HFF-Myc (cell line): ENCODE measurements around the gene MIPEP.

ENCODE experiments used
- DNase-seq: peaks from one replicate; pipeline ENCODE4 v3.0.0-alpha.2; 2011; ENCODE audit warnings: low read depth; ENCODE audit errors: extremely low read depth
- H3K4me3 ChIP-seq: replicated peaks from 2 replicates; pipeline ENCODE4 v1.5.1; 2011; ENCODE audit warnings: low read depth, mild to moderate bottlenecking, control low read depth, low read length
- TF ChIP-seq, protein P1 (sequence below): IDR thresholded peaks from 2 replicates; pipeline ENCODE4 v1.5.1; 2012; ENCODE audit warnings: mild to moderate bottlenecking, low read depth, low read length, control low read depth; ENCODE audit errors: missing control alignments

MIPEP gene

DNA sequence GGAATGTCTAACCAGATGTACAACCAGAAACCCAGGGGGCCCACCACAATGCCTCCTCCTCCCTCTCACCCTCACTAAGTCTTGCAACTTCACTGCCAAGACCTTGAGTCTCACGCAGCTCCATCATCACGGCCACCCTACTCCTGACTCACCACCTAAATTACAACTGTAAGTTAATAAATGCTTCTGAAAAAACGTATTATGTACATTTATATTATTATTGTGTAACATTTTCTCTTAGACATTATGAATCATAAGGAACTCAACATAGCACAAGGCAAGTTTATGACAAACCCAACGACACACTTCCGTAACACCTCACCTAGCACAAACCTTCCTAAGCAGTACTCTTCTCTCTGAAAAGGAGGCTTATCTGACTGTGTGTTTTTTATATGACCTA, 20.7 kb downstream of the MIPEP start:
- DNase-seq = no peak
- H3K4me3 ChIP-seq = no peak overlapping the region
- TF ChIP-seq, protein P1, sequence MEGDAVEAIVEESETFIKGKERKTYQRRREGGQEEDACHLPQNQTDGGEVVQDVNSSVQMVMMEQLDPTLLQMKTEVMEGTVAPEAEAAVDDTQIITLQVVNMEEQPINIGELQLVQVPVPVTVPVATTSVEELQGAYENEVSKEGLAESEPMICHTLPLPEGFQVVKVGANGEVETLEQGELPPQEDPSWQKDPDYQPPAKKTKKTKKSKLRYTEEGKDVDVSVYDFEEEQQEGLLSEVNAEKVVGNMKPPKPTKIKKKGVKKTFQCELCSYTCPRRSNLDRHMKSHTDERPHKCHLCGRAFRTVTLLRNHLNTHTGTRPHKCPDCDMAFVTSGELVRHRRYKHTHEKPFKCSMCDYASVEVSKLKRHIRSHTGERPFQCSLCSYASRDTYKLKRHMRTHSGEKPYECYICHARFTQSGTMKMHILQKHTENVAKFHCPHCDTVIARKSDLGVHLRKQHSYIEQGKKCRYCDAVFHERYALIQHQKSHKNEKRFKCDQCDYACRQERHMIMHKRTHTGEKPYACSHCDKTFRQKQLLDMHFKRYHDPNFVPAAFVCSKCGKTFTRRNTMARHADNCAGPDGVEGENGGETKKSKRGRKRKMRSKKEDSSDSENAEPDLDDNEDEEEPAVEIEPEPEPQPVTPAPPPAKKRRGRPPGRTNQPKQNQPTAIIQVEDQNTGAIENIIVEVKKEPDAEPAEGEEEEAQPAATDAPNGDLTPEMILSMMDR = no peak

DNA sequence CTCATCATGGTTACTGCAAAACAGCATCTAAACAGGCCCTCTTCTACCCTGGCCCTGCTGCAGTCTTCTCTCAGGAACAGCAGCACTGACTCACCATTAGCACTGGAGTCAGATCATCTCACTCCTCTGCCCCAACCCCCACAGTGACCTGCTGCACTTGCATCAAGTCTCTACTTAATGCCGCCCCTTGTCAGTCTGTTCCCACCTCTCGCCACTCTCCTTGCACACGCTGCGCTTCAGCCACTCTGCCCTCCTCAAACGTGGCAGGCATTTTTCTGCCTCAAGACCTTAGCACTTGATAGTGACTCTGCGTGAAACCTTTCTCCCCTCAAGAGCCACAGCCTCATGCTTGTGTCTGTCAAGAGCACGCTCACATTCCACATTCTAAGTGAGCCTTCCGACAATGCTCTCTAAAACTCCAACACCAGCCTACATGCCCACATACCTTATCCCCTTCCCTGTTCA, 22.1 kb downstream of the MIPEP start:
- no peak for DNase-seq
- no peak overlapping the region for H3K4me3 ChIP-seq
- TF ChIP-seq, protein P1 = no peak

DNA sequence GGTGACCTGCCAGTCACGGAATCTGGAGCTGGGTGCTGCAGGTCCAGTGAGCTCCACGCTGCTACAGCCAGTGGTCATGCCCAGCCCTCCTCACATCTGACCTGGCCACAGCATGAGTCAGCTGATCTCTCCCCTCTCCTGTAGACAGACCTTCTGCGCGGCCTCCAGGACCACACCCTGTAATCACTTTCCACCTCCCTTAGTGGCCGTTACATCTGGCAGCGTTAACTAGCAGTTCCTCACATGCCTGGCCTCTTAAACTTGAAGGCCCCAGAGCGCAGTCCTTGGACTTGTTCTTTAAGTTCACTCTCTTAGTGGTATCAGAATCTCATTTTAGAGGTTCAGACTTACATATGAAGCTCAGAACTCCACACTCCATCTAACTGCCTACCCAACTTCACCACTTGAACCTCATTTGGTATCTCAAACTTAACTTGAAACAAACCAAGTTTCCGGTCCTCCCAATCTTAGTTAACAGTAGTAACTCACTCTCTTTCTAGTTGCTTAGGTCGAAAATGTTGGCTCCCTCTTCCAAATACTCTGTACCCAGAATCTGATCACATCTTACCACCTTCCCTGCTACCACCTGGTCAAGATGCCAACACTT, 22.7 kb downstream of the MIPEP start:
- no peak overlapping the region for H3K4me3 ChIP-seq
- TF ChIP-seq, protein P1 = no peak
- no peak for DNase-seq

DNA sequence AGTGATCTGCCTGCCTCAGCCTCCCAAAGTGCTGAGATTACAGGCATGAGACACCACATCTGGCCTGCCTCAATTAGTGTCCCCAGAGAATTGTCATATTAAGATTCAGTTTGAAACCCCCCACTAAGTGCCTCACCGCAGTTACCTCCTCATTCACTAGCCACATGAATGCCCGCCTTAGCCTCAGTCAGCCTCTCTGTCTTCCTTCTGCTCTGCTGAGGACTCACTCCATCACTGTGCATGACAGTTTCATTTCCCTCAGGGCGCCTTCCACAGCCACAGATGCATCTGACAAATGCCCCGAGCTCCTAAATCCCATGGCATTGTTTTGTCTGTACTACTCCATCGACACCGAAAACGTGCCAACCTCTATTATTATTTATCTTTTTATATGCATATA, 23.3 kb downstream of the MIPEP start:
- H3K4me3 ChIP-seq = no peak overlapping the region
- DNase-seq = no peak
- TF ChIP-seq, protein P1 = no peak

DNA sequence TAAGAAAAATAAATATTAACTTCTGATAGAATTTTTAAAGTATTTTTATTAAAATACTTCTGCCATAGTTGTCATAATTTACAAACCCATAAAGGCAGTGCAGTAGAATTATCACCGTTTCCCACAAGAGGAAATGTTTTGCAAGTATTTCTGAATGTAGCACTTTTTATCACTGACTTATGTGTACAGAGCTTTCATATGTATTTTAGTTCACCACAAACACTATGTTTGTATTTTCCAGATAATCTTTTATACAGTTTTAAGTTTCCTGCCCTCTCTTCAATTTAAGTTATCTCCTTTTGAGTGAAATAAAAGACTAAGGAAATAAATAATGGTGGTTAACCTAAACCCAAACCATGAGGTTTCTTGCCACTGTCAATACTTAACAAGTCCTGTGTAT, 24.2 kb downstream of the MIPEP start:
- no peak overlapping the region for H3K4me3 ChIP-seq
- no peak for DNase-seq
- TF ChIP-seq, protein P1 = no peak

DNA sequence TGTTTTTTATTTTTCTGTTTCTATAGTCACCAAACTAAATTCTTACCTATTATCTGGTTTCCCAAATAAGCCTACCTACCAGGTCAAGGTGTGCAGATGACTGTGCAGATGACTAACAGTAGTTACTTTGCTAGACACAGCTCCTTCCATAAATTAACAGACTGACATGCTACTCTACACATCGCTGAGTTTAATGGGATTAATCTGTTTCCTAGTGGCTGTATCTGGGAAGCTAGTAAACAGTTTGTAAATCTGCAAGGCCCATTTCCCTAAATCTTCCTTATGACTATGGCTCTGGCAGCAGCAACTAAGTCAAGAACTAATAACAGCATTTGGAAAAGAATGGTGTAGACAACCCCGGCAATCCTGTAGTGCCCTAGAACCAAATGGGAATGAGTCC, 27.9 kb downstream of the MIPEP start:
- H3K4me3 ChIP-seq = no peak overlapping the region
- no peak for DNase-seq
- TF ChIP-seq, protein P1 = no peak

DNA sequence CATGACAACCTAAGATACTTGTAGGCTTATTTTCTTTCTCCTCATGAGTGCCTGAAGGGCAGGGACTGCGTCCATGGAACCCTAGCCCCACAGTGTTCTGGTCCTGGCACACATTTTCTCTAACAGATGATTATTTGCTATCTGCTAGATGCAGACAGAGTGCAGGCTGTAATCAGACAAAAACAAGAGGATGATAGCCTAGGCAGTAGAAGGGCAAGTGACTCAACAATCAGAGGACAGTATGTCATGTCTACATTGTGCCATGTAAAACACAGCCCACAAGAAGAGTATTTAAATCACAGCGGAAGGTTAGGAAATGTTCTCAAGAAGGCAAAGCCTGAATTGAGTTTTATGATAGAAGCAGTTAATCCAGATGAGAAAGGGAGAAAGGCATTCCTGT, 29.3 kb downstream of the MIPEP start:
- DNase-seq = no peak
- TF ChIP-seq, protein P1 = no peak

More for the DNA sequence above, 29.3 kb downstream of the MIPEP start:
- no peak overlapping the region for H3K4me3 ChIP-seq
